K562 (cell line): ENCODE measurements around the gene CAPN8. TPM values are rescaled to one million over a fixed set of nuclear protein-coding genes. Genes with fewer than 3 reads are reported as not detected.

Experiments used
- ATAC-seq: fragments of 200-7000 bp; cut with Tn5 transposase; 3 replicates; pipeline ENCODE4 v1.9.1; 2020; ENCODE audit warnings: moderate library complexity
- BruUV-seq: library from RNA; stranded (reverse); fragments of 400-500 nt; replicated peaks from 2 replicates; lab custom pipeline; 2021; lab: Mats Ljungman, UMichigan
- CTCF ChIA-PET: fragments of 300-600 bp; formaldehyde crosslinking; extraction: SDS; loops from one replicate; lab custom pipeline; 2021; ENCODE audit warnings: low intra/inter-chr PET ratio; lab: Yijun Ruan, JAX
- POLR2A ChIA-PET: fragments of 300-600, 350-650 bp; sonication (Branson Sonifier 250); formaldehyde crosslinking; extraction: SDS; loops from one replicate; lab custom pipeline; 2021; ENCODE audit warnings: antibody characterized with exemption, inconsistent platforms; lab: Yijun Ruan, JAX
- DNase-seq, 4 experiments: peaks; one replicate each; pipeline versions ENCODE4 v3.0.0 to v3.0.0-alpha.2; 2011 to 2018; ENCODE audit warnings: low spot score in 3 of 4, mixed read lengths in 3 of 4; ENCODE audit errors: extremely low read depth in 1 of 4
- FAIRE-seq: peaks from 2 replicates; lab custom pipeline; 2011; peaks lifted over from hg19 to GRCh38; lab: Jason Lieb, UNC
- H2AFZ ChIP-seq: 2 replicates; pipeline ENCODE4 v1.6.0; 2011; ENCODE audit warnings: low read depth, low read length, control low read depth, inconsistent platforms
- H3K27ac ChIP-seq: fragments of 200-600 bp; 3 replicates; pipeline ENCODE4 v1.8.0; 2011; ENCODE audit warnings: low read depth, mild to moderate bottlenecking, control low read depth, inconsistent platforms, low read length, moderate library complexity, mixed read lengths; ENCODE audit errors: extremely low read depth
- H3K27me3 ChIP-seq, 2 experiments: fragments of 300-600 bp in 1 of 2; 2 replicates in 1 of 2; 3 replicates in 1 of 2; pipeline versions ENCODE4 v1.6.0 to v1.8.0; 2011; ENCODE audit warnings: inconsistent platforms in 2 of 2, low read length in 2 of 2, mild to moderate bottlenecking in 1 of 2, mixed read lengths in 1 of 2, moderate library complexity in 1 of 2; ENCODE audit not compliant: control insufficient read depth in 2 of 2, insufficient read depth in 2 of 2
- H3K36me3 ChIP-seq: fragments of 300-600 bp; 3 replicates; pipeline ENCODE4 v1.8.0; 2011; ENCODE audit warnings: mild to moderate bottlenecking, low read length, inconsistent platforms; ENCODE audit not compliant: control insufficient read depth, insufficient read depth
- H3K4me1 ChIP-seq, 2 experiments: fragments of 200-600 bp in 1 of 2; replicated peaks in 1 of 2; 2 replicates in 1 of 2; 3 replicates in 1 of 2; pipeline versions ENCODE4 v1.5.1 to v1.8.0; 2011; ENCODE audit warnings: inconsistent platforms in 2 of 2, low read length in 2 of 2, mild to moderate bottlenecking in 1 of 2, mixed read lengths in 1 of 2, moderate library complexity in 1 of 2; ENCODE audit not compliant: control insufficient read depth in 2 of 2, insufficient read depth in 2 of 2
- H3K4me2 ChIP-seq: 2 replicates; pipeline ENCODE4 v1.6.1; 2011; ENCODE audit warnings: low read length, control low read depth, inconsistent platforms, mixed read lengths; ENCODE audit not compliant: insufficient read depth
- H3K4me3 ChIP-seq: fragments of 200-600 bp; sonication (generic), shearing (Covaris generic); 2 replicates; pipeline ENCODE4 v1.5.1; 2016; ENCODE audit warnings: control low read depth, inconsistent platforms
- H3K79me2 ChIP-seq: fragments of 200-600 bp; 3 replicates; pipeline ENCODE4 v1.8.0; 2011; ENCODE audit warnings: low read length, inconsistent platforms; ENCODE audit not compliant: control insufficient read depth, insufficient read depth
- H3K9ac ChIP-seq, 2 experiments: 2 replicates each; pipeline versions ENCODE4 v1.6.0 to v1.6.1; 2011; ENCODE audit warnings: low read depth in 2 of 2, low read length in 2 of 2, control low read depth in 1 of 2, inconsistent platforms in 1 of 2, mild to moderate bottlenecking in 1 of 2, mixed read lengths in 1 of 2; ENCODE audit not compliant: insufficient read depth in 1 of 2
- H3K9me1 ChIP-seq: one replicate; pipeline ENCODE4 v1.6.0; 2011; ENCODE audit warnings: inconsistent platforms, mild to moderate bottlenecking, low read length, moderate library complexity; ENCODE audit not compliant: control insufficient read depth, insufficient read depth
- H3K9me3 ChIP-seq: replicated peaks from 2 replicates; pipeline ENCODE4 v1.5.1; 2011; ENCODE audit warnings: low read depth, low read length, inconsistent platforms; ENCODE audit not compliant: control insufficient read depth, insufficient read depth
- H4K20me1 ChIP-seq: replicated peaks from 2 replicates; pipeline ENCODE4 v1.6.1; 2011; ENCODE audit warnings: low read length, inconsistent platforms, mixed read lengths; ENCODE audit not compliant: control insufficient read depth, insufficient read depth
- NFIC ChIP-seq: fragments of 450-650 bp; IDR thresholded peaks from 2 replicates; pipeline ENCODE4 v1.6.1; 2017; ENCODE audit warnings: mild to moderate bottlenecking, inconsistent platforms
- PHB2 ChIP-seq: fragments of 450-650 bp; IDR thresholded peaks from 2 replicates; pipeline ENCODE4 v1.6.1; 2017; ENCODE audit warnings: low read depth
- ZNF24 ChIP-seq: fragments of 450-650 bp; IDR thresholded peaks from 2 replicates; pipeline ENCODE4 v1.6.1; 2016
- ZNF263 ChIP-seq: sonication (generic); formaldehyde crosslinking; IDR thresholded peaks from 2 replicates; pipeline ENCODE4 v1.8.0; 2022; ENCODE audit warnings: mild to moderate bottlenecking, missing genetic modification reagents, borderline replicate concordance
- WGBS: fragments of 100-300 bp; shearing (Covaris generic); methylation state at CpG from one replicate; pipeline ENCODE4 v1.1.6; 2016; ENCODE audit warnings: low coverage, mixed read lengths; ENCODE audit not compliant: insufficient coverage; ENCODE audit errors: missing lambda C conversion rate; 5-methylcytosine and 5-hydroxymethylcytosine counted together
- in situ Hi-C: fragments of 300-500 bp; cut with MboI; formaldehyde crosslinking; loops from 4 replicates; pipeline ENCODE4 v1.15.0; 2018; ENCODE audit warnings: inconsistent platforms, mixed read lengths
- intact Hi-C: fragments of 100-400 bp; cut with micrococcal nuclease; formaldehyde crosslinking; loops from 2 replicates; pipeline ENCODE4 v1.14.2; 2022
- polyA plus RNA-seq, 8 experiments: library from polyadenylated mRNA; depleted of rRNA in 4 of 8; stranded (reverse) in 5 of 8; unstranded in 3 of 8; fragments of >200 nt; fragmentation: Nextera tagmentation in 2 of 8; fragmentation: Illumina TruSeq in 1 of 8; extraction: Ambion mirVana in 2 of 8; extraction: Trizol in 1 of 8; gene quantifications; 2 replicates each; pipeline versions ENCODE4 v1.2.1 to v1.2.3, GENCODE V29; 2011 to 2014; ENCODE audit warnings: inconsistent platforms in 1 of 8, missing spikeins in 1 of 8
- total RNA-seq, 7 experiments: library from RNA; depleted of rRNA in 6 of 7; stranded (reverse); fragments of >200 nt in 6 of 7; fragmentation: Illumina TruSeq in 2 of 7; extraction: Trizol in 2 of 7; gene quantifications; 2 replicates each; pipeline versions ENCODE4 v1.2.1 to v1.2.3, GENCODE V29; 2011 to 2021; ENCODE audit warnings: low replicate concordance in 1 of 7

Gene CAPN8
- total and polyA plus RNA-seq, 9 of the 15 experiments (the other 6 are each of a cell fraction or from before 2014, with no cell fraction given): 0.06 TPM; not detected in 8

GRCh38 chr1:223503348-223503747 lies 162.2 kb downstream of the CAPN8 start:
- no peaks in the 10 kb centered on the region for H3K36me3 ChIP-seq
- H3K9me3 ChIP-seq: no peaks in the 10 kb centered on the region
- in situ Hi-C loops (no loop called here), intact Hi-C loops (no loop called here)
- no peak overlapping the region for H3K9ac ChIP-seq
- CTCF ChIA-PET: no interaction called here
- H2AFZ ChIP-seq: no peak overlapping the region
- H4K20me1 ChIP-seq: no peaks in the 10 kb centered on the region; the same call in 1 of the 2 replicates
- peak; percentile 89 for TF ChIP-seq ZNF24
- TF ChIP-seq PHB2: no peak
- BruUV-seq: no TSS peak
- DNase-seq: no peak
- peaks cover 9 to 48% of the 10 kb centered on the region in 2 experiments; a peak in 3 of 5 replicates for H3K27me3 ChIP-seq
- no peaks in the 10 kb centered on the region for H3K4me1 ChIP-seq
- H3K4me3 ChIP-seq: no peak overlapping the region
- 0% methylated on average over 4 of the region's 4 CpGs for WGBS
- FAIRE-seq: no peak
- H3K4me2 ChIP-seq: no peak overlapping the region
- POLR2A ChIA-PET: no interaction called here
- no peak for ATAC-seq
- no peaks in the 10 kb centered on the region for H3K79me2 ChIP-seq
- no peaks in the 10 kb centered on the region for H3K9me1 ChIP-seq
- no peak overlapping the region for H3K27ac ChIP-seq

GRCh38 chr1:223500560-223501425 lies 164.7 kb downstream of the CAPN8 start:
- no peak for DNase-seq
- CTCF ChIA-PET: no interaction called here
- POLR2A ChIA-PET: interaction anchor here (1.0 kb wide), 1 partner anchor 15 kb away, joined by 3 read pairs; no protein-coding TSS in a partner anchor
- no TSS peak for BruUV-seq
- Histone ChIP-seq H2AFZ (no peak overlapping the region), H3K9me1 (no peaks in the 10 kb centered on the region), H3K9ac (no peak overlapping the region), H3K27ac (no peak overlapping the region), H3K4me2 (no peak overlapping the region), H3K4me1 (no peaks in the 10 kb centered on the region; a peak in 1 of 5 replicates), H3K79me2 (no peaks in the 10 kb centered on the region), H3K9me3 (no peaks in the 10 kb centered on the region)
- intact Hi-C loops: no loop called here
- 1% methylated on average over 10 of the region's 11 CpGs for WGBS
- in situ Hi-C loops: no loop called here
- TF ChIP-seq ZNF263: peak; percentile 91
- no peak for TF ChIP-seq NFIC
- TF ChIP-seq, all 486 proteins: peak for 1
- Histone ChIP-seq H4K20me1 (no peaks in the 10 kb centered on the region), H3K27me3 (peaks cover 2 to 44% of the 10 kb centered on the region in 2 experiments; a peak in 2 of 5 replicates), H3K36me3 (no peaks in the 10 kb centered on the region), H3K4me3 (no peak overlapping the region)
- no peak for ATAC-seq
- no peak for FAIRE-seq
